ENCODE measurements around the gene CCND2. TPM values are rescaled to one million over a fixed set of nuclear protein-coding genes. Genes with fewer than 3 reads are reported as not detected.

The CCND2 gene
- total and polyA plus RNA-seq, 2 experiments from 2014 or later: 157 to 250 TPM

DNA sequence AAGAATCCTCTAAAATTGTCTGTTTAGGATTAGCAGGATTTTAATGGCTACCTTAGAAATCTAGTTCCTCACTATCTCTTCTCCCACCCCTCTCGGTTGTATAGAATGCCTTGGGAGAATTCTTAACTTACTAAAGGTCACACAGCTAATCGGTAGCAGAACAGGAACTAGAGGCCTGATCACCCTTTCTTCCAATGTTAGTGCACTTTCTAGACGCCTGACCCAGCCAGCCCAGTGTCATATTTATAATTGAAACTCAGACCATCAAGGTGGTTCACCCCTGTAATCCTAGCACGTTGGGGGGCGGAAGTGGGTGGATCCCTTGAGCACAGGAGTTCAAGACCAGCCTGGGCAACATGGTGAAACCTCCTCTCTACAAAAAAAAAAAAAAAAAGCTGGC lies 49.2 kb downstream of the CCND2 start:
- WGBS (ENCODE audit: low lambda C conversion rate, missing lambda C conversion rate): 79% methylated on average over 5 of the region's 5 CpGs
- TF ChIP-seq EZH2phosphoT487 (IDR thresholded peaks at IDR 0.05; ENCODE audit: low read depth, severe bottlenecking, unreplicated experiment): no peak
- TF ChIP-seq, protein P1, sequence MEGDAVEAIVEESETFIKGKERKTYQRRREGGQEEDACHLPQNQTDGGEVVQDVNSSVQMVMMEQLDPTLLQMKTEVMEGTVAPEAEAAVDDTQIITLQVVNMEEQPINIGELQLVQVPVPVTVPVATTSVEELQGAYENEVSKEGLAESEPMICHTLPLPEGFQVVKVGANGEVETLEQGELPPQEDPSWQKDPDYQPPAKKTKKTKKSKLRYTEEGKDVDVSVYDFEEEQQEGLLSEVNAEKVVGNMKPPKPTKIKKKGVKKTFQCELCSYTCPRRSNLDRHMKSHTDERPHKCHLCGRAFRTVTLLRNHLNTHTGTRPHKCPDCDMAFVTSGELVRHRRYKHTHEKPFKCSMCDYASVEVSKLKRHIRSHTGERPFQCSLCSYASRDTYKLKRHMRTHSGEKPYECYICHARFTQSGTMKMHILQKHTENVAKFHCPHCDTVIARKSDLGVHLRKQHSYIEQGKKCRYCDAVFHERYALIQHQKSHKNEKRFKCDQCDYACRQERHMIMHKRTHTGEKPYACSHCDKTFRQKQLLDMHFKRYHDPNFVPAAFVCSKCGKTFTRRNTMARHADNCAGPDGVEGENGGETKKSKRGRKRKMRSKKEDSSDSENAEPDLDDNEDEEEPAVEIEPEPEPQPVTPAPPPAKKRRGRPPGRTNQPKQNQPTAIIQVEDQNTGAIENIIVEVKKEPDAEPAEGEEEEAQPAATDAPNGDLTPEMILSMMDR (IDR thresholded peaks at IDR 0.05; ENCODE audit: poor library complexity): no peak
- TF ChIP-seq EZH2 (IDR thresholded peaks at IDR 0.05; ENCODE audit: borderline replicate concordance): no peak
- Histone ChIP-seq H3K27me3 (no peaks in the 10 kb centered on the region), H3K27ac (no peak overlapping the region), H2AFZ (no peak overlapping the region), H3K9me2 (replicated peaks; ENCODE audit: insufficient read depth) (no peaks in the 10 kb centered on the region), H4K20me1 (ENCODE audit: insufficient read depth, poor library complexity, severe bottlenecking) (no peaks in the 10 kb centered on the region), H3K4me3 (no peak overlapping the region), H3K79me2 (peaks cover 36% of the 10 kb centered on the region), H3K4me1 (ENCODE audit: insufficient read depth) (peaks cover 4% of the 10 kb centered on the region), H3K36me3 (replicated peaks; ENCODE audit: insufficient read depth, low read depth) (no peaks in the 10 kb centered on the region), H3K9me3 (ENCODE audit: low read depth) (no peaks in the 10 kb centered on the region), H3K4me2 (peak overlapping the region; percentile 95)
- DNase-seq (ENCODE audit: low spot score): no peak

Other genes starting within 250 kb of the CCND2 start
- gene TIGAR, start 47.5 kb downstream of the CCND2 start, total RNA-seq: 6.9 and 7.9 TPM in 2 replicates
- gene TIGAR, start 47.5 kb downstream of the CCND2 start, polyA plus RNA-seq: 9.8 and 12.3 TPM in 2 replicates
- 2.6 and 3.1 TPM in 2 replicates for gene FGF23, start 106.0 kb downstream of the CCND2 start, total RNA-seq
- 0.46 and 1.8 TPM in 2 replicates for gene FGF23, start 106.0 kb downstream of the CCND2 start, polyA plus RNA-seq
- gene FGF6, start 172.1 kb downstream of the CCND2 start, total RNA-seq: not detected in 2 replicates
- not detected in 2 replicates for gene FGF6, start 172.1 kb downstream of the CCND2 start, polyA plus RNA-seq

Measured in hepatocyte (in vitro differentiated cells).